ENCODE measurements around the gene GFY. TPM values are rescaled to one million over a fixed set of nuclear protein-coding genes. Genes with fewer than 3 reads are reported as not detected.

Gene GFY
- total and polyA plus RNA-seq, 9 of the 15 experiments (the other 6 are each of a cell fraction or from before 2014, with no cell fraction given), result 0.06 to 0.40 (median 0.19) TPM; not detected in 3

DNA sequence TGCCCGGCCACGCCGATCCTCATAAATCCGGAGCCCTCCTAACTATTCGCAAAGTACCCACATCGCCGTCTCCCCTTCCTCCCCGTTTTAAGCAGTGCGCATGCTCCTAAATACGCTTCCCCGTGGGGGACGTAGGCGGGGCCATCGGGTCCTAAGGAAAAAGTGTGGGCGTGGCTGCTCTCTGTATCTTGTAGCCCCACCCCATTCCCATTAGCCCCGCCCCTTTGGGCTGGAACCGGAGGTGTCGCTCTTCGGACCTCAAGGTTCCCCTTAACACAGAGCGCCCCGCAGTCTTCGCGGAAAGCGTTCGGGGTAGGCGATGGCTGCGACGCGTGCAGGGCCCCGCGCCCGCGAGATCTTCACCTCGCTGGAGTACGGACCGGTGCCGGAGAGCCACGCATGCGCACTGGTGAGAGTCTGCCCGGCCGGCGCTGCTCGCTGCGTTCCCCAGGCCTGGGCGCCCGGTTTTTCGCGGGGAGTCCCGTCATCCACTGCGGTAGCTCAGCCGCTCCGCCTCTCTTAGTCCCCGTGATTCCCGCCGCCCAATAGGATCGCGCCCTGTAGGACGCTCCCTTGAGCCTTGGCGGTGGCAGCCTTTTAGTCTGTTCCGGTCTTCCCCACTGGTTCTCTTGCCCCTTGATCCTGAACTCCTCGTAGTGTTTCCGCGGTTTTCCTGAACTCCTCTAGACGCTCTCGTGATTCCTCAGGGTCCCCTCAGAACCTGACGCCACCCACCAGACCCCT, 28.0 kb downstream of the GFY start, which contains the start of gene ALDH16A1 (continued):
- TF ChIP-seq, protein P1, sequence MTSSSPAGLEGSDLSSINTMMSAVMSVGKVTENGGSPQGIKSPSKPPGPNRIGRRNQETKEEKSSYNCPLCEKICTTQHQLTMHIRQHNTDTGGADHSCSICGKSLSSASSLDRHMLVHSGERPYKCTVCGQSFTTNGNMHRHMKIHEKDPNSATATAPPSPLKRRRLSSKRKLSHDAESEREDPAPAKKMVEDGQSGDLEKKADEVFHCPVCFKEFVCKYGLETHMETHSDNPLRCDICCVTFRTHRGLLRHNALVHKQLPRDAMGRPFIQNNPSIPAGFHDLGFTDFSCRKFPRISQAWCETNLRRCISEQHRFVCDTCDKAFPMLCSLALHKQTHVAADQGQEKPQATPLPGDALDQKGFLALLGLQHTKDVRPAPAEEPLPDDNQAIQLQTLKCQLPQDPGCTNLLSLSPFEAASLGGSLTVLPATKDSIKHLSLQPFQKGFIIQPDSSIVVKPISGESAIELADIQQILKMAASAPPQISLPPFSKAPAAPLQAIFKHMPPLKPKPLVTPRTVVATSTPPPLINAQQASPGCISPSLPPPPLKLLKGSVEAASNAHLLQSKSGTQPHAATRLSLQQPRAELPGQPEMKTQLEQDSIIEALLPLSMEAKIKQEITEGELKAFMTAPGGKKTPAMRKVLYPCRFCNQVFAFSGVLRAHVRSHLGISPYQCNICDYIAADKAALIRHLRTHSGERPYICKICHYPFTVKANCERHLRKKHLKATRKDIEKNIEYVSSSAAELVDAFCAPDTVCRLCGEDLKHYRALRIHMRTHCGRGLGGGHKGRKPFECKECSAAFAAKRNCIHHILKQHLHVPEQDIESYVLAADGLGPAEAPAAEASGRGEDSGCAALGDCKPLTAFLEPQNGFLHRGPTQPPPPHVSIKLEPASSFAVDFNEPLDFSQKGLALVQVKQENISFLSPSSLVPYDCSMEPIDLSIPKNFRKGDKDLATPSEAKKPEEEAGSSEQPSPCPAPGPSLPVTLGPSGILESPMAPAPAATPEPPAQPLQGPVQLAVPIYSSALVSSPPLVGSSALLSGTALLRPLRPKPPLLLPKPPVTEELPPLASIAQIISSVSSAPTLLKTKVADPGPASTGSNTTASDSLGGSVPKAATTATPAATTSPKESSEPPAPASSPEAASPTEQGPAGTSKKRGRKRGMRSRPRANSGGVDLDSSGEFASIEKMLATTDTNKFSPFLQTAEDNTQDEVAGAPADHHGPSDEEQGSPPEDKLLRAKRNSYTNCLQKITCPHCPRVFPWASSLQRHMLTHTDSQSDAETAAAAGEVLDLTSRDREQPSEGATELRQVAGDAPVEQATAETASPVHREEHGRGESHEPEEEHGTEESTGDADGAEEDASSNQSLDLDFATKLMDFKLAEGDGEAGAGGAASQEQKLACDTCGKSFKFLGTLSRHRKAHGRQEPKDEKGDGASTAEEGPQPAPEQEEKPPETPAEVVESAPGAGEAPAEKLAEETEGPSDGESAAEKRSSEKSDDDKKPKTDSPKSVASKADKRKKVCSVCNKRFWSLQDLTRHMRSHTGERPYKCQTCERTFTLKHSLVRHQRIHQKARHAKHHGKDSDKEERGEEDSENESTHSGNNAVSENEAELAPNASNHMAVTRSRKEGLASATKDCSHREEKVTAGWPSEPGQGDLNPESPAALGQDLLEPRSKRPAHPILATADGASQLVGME (CRISPR knock-in tag; IDR thresholded peaks at IDR 0.05), result no peak
- TF ChIP-seq HDAC8 (tag; IDR thresholded peaks at IDR 0.05) (no peak), ZKSCAN8 (CRISPR knock-in tag; IDR thresholded peaks at IDR 0.05) (no peak), ZNF282 (CRISPR knock-in tag; IDR thresholded peaks at IDR 0.05) (no peak), SIRT6 (IDR thresholded peaks at IDR 0.05; ENCODE audit: low read depth, low read length) (no peak), ZFP36 (IDR thresholded peaks at IDR 0.05; ENCODE audit: low read depth, low read length, partially characterized antibody) (no peak), ARHGAP35 (IDR thresholded peaks at IDR 0.05; ENCODE audit: partially characterized antibody) (no peak), MAZ (CRISPR knock-in tag; conservative IDR thresholded peaks at IDR 0.05 in 1 of 2, IDR thresholded peaks at IDR 0.05 in 1 of 2) (peak; percentile 34 to 69), FOXK1 (CRISPR knock-in tag; IDR thresholded peaks at IDR 0.05; ENCODE audit: borderline replicate concordance) (no peak), ZEB2 (IDR thresholded peaks at IDR 0.05) (0 out of 2 replicates have a peak, but pooled peaks have one; percentile 39), KAT8 (IDR thresholded peaks at IDR 0.05; ENCODE audit: low read depth) (no peak), NCOA2 (IDR thresholded peaks at IDR 0.05; ENCODE audit: partially characterized antibody in 2 of 2) (no peak), TFAM (CRISPR knock-in tag; conservative IDR thresholded peaks at IDR 0.05) (no peak)
- TF ChIP-seq, protein P2, sequence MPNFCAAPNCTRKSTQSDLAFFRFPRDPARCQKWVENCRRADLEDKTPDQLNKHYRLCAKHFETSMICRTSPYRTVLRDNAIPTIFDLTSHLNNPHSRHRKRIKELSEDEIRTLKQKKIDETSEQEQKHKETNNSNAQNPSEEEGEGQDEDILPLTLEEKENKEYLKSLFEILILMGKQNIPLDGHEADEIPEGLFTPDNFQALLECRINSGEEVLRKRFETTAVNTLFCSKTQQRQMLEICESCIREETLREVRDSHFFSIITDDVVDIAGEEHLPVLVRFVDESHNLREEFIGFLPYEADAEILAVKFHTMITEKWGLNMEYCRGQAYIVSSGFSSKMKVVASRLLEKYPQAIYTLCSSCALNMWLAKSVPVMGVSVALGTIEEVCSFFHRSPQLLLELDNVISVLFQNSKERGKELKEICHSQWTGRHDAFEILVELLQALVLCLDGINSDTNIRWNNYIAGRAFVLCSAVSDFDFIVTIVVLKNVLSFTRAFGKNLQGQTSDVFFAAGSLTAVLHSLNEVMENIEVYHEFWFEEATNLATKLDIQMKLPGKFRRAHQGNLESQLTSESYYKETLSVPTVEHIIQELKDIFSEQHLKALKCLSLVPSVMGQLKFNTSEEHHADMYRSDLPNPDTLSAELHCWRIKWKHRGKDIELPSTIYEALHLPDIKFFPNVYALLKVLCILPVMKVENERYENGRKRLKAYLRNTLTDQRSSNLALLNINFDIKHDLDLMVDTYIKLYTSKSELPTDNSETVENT (CRISPR knock-in tag; IDR thresholded peaks at IDR 0.05), result peak; percentile 57; the same call in 1 of the 2 replicates
- TF ChIP-seq, protein P3, sequence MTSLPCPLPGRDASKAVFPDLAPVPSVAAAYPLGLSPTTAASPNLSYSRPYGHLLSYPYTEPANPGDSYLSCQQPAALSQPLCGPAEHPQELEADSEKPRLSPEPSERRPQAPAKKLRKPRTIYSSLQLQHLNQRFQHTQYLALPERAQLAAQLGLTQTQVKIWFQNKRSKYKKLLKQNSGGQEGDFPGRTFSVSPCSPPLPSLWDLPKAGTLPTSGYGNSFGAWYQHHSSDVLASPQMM (CRISPR knock-in tag; IDR thresholded peaks at IDR 0.05), result no peak
